GM19438 (cell line): ENCODE results near the gene RIPPLY3.
"Not testable (repeated sequence)": the region's sequence is repeated elsewhere in the genome, so short reads cannot be mapped to it uniquely, and the experiment has no call there.

Experiments used
- ATAC-seq: cut with Tn5 transposase; IDR thresholded peaks from one replicate; pipeline ENCODE4 v1.9.1; 2021; ENCODE audit warnings: low read depth; ENCODE audit not compliant: unreplicated experiment

Gene RIPPLY3

GRCh38 chr21:37005548-37006485 lies 685 bp upstream of the RIPPLY3 start:
- ATAC-seq: no peak

GRCh38 chr21:37008724-37009123 lies 2.2 kb downstream of the RIPPLY3 start:
- no peak for ATAC-seq

- peak; percentile 96 for ATAC-seq
Measured at GRCh38 chr21:37009740-37010341, 3.3 kb downstream of the RIPPLY3 start.

GRCh38 chr21:37017951-37018679 lies 11.6 kb downstream of the RIPPLY3 start:
- ATAC-seq: no peak

GRCh38 chr21:37026499-37026898 lies 20.0 kb downstream of the RIPPLY3 start:
- ATAC-seq: no peak

DNA sequence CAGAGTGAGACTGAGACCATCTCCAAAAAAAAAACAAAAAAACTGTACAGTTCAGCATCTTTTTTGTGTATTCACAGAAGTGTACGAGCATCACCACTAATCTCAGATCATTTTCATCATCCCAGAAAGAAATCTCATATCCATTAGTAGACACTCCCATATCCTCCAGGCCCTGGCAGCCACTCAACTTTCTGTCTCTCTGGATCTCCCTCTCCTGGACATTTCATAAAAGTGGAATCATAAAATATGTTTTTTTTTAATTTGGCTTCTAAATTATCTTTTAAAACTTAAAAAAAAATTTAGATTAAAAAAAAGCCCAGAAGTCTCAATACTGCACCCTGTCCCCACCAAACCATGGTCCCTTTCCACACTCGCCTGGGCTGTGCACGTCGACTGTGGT lies 22.1 kb downstream of the RIPPLY3 start:
- no peak for ATAC-seq

- ATAC-seq: no peak
Measured at GRCh38 chr21:37030864-37031263, 24.4 kb downstream of the RIPPLY3 start.

- no peak for ATAC-seq
Measured at GRCh38 chr21:37032293-37032692, 25.8 kb downstream of the RIPPLY3 start.

- no peak for ATAC-seq
Measured at GRCh38 chr21:37032877-37033471, 26.5 kb downstream of the RIPPLY3 start.

- ATAC-seq: not testable (repeated sequence)
Measured at GRCh38 chr21:37034394-37034793, 27.9 kb downstream of the RIPPLY3 start.

GRCh38 chr21:37036177-37036576 lies 29.7 kb downstream of the RIPPLY3 start:
- ATAC-seq: no peak

DNA sequence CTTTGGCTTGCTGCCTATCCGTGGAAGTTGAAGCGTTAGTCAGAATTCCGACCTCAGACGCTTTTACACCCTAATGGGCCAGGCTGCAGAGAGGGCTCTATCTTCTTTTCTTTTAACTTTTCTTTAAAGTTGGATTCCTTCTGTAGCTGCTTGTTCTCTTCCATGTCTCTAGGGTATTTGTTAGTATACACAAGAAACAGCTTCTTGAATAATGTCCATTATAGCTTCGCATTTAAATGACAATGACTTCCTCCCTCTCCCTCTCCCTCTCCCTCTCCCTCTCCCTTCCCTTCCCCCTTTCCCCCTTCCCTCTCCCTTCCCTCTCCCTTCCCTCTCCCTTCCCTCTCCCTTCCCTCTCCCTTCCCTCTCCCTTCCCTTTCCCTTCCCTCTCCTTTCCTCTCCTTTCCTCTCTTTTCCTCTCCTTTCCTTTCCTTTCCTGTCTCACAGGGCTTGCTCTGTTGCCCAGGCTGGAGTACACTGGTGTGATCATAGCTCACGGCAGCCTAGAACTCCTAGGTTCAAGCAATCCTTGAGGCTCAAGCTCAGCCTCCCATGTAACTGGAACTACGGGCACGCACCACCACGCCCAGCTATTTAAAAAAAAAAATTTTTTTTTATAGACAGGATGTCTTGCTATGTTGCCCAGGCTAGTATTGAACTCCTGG lies 33.0 kb downstream of the RIPPLY3 start:
- ATAC-seq: no peak

DNA sequence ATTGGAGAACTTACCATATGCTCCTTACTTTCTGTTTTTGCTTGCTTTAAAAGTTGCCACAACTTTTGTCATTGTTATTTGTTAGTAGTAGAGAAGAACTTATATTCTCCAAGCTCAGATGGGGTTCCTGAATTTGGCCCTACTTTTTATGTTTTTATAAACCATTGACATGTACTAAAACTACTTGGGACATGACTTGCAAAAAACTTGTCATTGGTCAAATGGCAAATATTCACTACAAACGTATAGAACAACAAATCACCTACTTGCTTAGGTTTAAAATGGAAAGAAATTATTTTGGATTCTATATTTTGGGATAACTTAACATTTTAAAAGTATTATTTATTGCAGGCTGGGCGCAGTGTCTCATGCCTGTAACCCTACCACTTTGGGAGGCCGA lies 33.7 kb downstream of the RIPPLY3 start:
- no peak for ATAC-seq

GRCh38 chr21:37041706-37042271 lies 35.3 kb downstream of the RIPPLY3 start:
- no peak for ATAC-seq

DNA sequence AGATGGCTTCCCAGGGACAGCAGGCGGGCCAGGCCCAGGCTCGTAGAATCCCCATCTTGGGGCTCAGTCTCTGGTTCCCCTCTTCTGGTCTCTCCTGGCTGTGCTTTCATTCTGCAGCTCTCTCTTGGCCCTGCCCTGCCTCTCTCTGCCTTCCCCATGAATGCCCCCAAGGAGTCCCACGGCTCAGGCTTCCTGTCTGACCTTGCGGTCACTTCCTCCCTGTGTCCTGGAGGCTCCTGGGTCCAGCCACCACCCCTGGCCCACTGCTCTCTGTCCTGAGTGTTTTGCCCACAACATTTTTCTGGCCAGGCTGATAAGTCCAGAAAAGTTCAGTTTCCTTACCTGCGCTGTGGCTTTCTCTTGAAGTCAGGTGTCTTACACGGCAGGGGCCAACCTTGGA lies 37.3 kb downstream of the RIPPLY3 start:
- ATAC-seq: no peak

- no peak for ATAC-seq
Measured at GRCh38 chr21:37044643-37045042, 38.1 kb downstream of the RIPPLY3 start.

DNA sequence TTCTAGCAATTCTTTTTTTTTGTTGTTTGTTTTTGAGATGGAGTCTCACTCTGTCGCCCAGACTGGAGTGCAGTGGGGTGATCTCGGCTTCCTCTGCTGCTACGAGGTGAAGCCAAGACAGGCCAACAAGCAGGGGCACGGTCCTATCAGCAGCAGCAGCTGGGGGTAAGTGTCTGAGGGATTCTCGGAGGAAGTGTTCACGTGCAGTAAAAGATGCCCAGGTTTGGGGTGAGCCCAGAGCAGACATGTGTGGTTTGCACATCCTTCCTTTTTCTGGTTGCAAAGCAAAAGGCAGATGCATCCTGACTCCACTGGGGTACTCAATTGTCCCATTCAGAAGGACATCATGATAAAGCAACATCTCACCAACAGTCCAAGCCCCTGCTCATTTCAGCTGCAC lies 38.6 kb downstream of the RIPPLY3 start:
- ATAC-seq: no peak

DNA sequence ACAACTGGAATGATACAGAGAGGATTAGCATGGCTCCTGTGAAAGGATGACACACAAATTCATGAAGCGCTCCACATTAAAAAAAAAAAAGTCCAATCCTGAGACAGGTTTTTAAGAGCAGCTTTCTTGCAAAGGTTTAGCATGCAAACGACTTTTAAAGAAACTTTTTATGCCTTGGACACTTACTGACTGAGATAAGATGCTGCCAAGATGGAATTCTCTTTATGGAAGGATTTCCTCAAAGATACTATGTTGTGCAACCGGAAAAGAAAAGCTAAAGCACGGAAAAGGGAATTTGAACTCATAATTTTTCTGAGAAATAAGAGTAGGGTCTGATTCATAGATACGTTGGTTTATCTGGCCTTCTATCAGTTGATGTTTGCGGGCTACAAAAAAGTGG lies 39.1 kb downstream of the RIPPLY3 start:
- no peak for ATAC-seq

GRCh38 chr21:37047079-37047478 lies 40.6 kb downstream of the RIPPLY3 start:
- ATAC-seq: no peak

- not testable (repeated sequence) for ATAC-seq
Measured at GRCh38 chr21:37049741-37050140, 43.2 kb downstream of the RIPPLY3 start.
